Prostate gland (tissue), 2 donors: ENCODE measurements around the gene NAV2. TPM values are rescaled to one million over a fixed set of nuclear protein-coding genes. Genes with fewer than 3 reads are reported as not detected.
A peak's percentile ranks its signal among the peaks of the same experiment; 100 is the strongest.

ENCODE experiments used
- DNase-seq: peaks from one replicate; pipeline ENCODE4 v3.0.0-alpha.2; 2019; ENCODE audit warnings: low spot score
- H3K27ac ChIP-seq, 2 donors: fragments of 200-600 bp; sonication (generic); 2 replicates each; pipeline ENCODE4 v1.5.1; 2017 to 2019
- H3K27me3 ChIP-seq: fragments of 200-600 bp; sonication (generic); replicated peaks from 2 replicates; pipeline ENCODE4 v1.5.1; 2019; ENCODE audit not compliant: insufficient read depth
- H3K36me3 ChIP-seq, 2 donors: fragments of 200-600 bp; sonication (generic); 1 replicate in 1 of 2; 2 replicates in 1 of 2; pipeline versions ENCODE4 v1.5.1 to v1.8.1; 2017 to 2019
- H3K4me1 ChIP-seq: fragments of 200-600 bp; sonication (generic); replicated peaks from 2 replicates; pipeline ENCODE4 v1.5.1; 2019
- H3K4me3 ChIP-seq, 2 donors: fragments of 200-600 bp; sonication (generic); 2 replicates each; pipeline ENCODE4 v1.5.1; 2017 to 2019
- H3K9me3 ChIP-seq: fragments of 200-600 bp; sonication (generic); 2 replicates; pipeline ENCODE4 v1.5.1; 2017
- CTCF ChIP-seq, 4 experiments: fragments of 200-600 bp in 2 of 4; fragments of 450-650 bp in 2 of 4; sonication (generic) in 2 of 4; IDR thresholded peaks; 1 replicate in 3 of 4; 2 replicates in 1 of 4; pipeline ENCODE4 v1.5.1; 2016 to 2019; ENCODE audit warnings: antibody characterized with exemption in 4 of 4, mild to moderate bottlenecking in 2 of 4, moderate library complexity in 2 of 4
- POLR2A ChIP-seq: fragments of 450-650 bp; IDR thresholded peaks from one replicate; pipeline ENCODE4 v1.6.1; 2016; ENCODE audit warnings: antibody characterized with exemption, mild to moderate bottlenecking
- POLR2AphosphoS5 ChIP-seq: sonication (generic); formaldehyde crosslinking; IDR thresholded peaks from one replicate; pipeline ENCODE4 v1.6.1; 2017; ENCODE audit warnings: antibody characterized with exemption
- WGBS: methylation state at CpG from one replicate; pipeline ENCODE4 v1.1.5; 2018; 5-methylcytosine and 5-hydroxymethylcytosine counted together
- intact Hi-C: fragments of 100-400 bp; cut with DNase I; formaldehyde crosslinking; loops from one replicate; pipeline ENCODE4 v1.14.2; 2022
- total RNA-seq, 2 donors: library from RNA; depleted of rRNA; stranded (reverse); fragments of >200 nt; gene quantifications; one replicate each; pipeline ENCODE4 v1.1.0, GENCODE V29; 2016

The NAV2 gene
- total RNA-seq, 2 donors from 2014 or later: 17.1 to 26.6 TPM

DNA sequence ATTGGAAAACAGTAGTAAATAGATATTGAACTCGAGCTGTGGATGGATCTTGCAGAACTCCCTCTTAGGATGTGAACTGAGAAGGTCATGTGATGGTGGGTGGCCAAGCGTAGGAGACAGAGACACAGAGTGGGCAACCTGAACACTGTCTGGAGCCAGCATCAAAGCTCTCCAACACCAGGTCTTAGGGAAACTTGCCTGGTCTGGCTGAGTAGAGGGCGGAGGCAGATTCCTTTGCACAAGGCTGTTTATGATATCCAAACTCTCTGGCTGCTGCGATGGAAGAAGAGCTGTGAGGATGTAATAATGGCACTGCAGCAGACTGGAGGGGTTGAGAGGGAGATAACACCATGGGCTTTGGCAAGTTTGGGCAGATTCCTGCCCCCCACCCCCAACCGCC is 10.1 kb downstream of the NAV2 start:
- WGBS: 42% methylated on average over 5 of the region's 5 CpGs
- Histone ChIP-seq H3K9me3 (no peaks in the 10 kb centered on the region), H3K36me3 (no peaks in the 10 kb centered on the region), H3K4me1 (no peaks in the 10 kb centered on the region), H3K4me3 (no peak overlapping the region), H3K27me3 (no peaks in the 10 kb centered on the region), H3K27ac (peak overlapping the region; percentile 58 to 61)
- intact Hi-C loops: no loop called here
- TF ChIP-seq CTCF (IDR thresholded peaks at IDR 0.05) (no peak), POLR2AphosphoS5 (no peak), POLR2A (no peak)
- peak; percentile 36 for DNase-seq

GRCh38 chr11:19723572-19724342 is 11.1 kb downstream of the NAV2 start:
- Histone ChIP-seq H3K36me3 (no peaks in the 10 kb centered on the region), H3K27me3 (no peaks in the 10 kb centered on the region), H3K4me3 (no peak overlapping the region), H3K27ac (peak overlapping the region; percentile 48 to 58), H3K4me1 (no peaks in the 10 kb centered on the region), H3K9me3 (no peaks in the 10 kb centered on the region)
- WGBS: 5% methylated on average over 5 of the region's 5 CpGs
- TF ChIP-seq POLR2A: no peak
- TF ChIP-seq POLR2AphosphoS5: peak; percentile 81
- peak; percentile 81 for DNase-seq
- intact Hi-C loops: no loop called here

DNA sequence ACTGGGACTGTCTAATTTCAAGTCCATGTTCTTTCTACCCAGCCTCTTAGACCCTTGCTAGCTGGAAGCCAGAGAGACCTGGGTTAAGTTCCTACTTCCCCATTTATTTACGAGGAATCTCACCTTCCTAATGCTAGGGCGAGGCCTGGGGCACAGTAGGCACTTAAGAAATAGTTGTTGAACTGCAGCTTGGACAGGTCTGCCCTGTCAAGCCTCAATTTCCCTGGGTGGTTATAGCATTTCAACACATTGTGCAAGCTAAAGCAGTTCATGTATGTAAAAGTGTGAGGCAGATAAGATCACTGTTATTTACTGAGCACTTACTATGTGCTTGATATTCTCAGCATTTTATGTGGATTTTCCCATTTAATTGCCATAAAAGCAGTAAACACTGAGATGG is 12.1 kb downstream of the NAV2 start:
- intact Hi-C loops: no loop called here
- WGBS: 72% methylated on average over 2 of the region's 2 CpGs
- Histone ChIP-seq H3K4me3 (no peak overlapping the region), H3K9me3 (no peaks in the 10 kb centered on the region), H3K27me3 (no peaks in the 10 kb centered on the region), H3K4me1 (no peaks in the 10 kb centered on the region), H3K36me3 (no peaks in the 10 kb centered on the region), H3K27ac (peak overlapping the region; percentile 48 to 58)
- TF ChIP-seq POLR2A (no peak), CTCF (IDR thresholded peaks at IDR 0.05) (no peak), POLR2AphosphoS5 (no peak)
- no peak for DNase-seq

GRCh38 chr11:19725379-19726079 is 12.9 kb downstream of the NAV2 start:
- DNase-seq: peak; percentile 70
- peak overlapping the region; percentile 48 to 58 for H3K27ac ChIP-seq
- H3K4me1 ChIP-seq: no peaks in the 10 kb centered on the region
- no peak overlapping the region for H3K4me3 ChIP-seq
- no peaks in the 10 kb centered on the region for H3K36me3 ChIP-seq
- no peaks in the 10 kb centered on the region for H3K9me3 ChIP-seq
- WGBS: 34% methylated on average over 12 of the region's 12 CpGs
- H3K27me3 ChIP-seq: no peaks in the 10 kb centered on the region
- TF ChIP-seq POLR2A: no peak
- peak; percentile 75 for TF ChIP-seq POLR2AphosphoS5
- intact Hi-C loops: no loop called here

GRCh38 chr11:19727246-19727645 is 14.6 kb downstream of the NAV2 start:
- no peak for DNase-seq
- H3K9me3 ChIP-seq: no peaks in the 10 kb centered on the region
- no peak overlapping the region for H3K4me3 ChIP-seq
- no peak for TF ChIP-seq CTCF (IDR thresholded peaks at IDR 0.05)
- TF ChIP-seq POLR2A: no peak
- TF ChIP-seq POLR2AphosphoS5: no peak
- H3K27me3 ChIP-seq: no peaks in the 10 kb centered on the region
- 90% methylated on average over 1 of the region's 1 CpG for WGBS
- peak overlapping the region; percentile 10 to 48 for H3K27ac ChIP-seq
- no peaks in the 10 kb centered on the region for H3K4me1 ChIP-seq
- no peaks in the 10 kb centered on the region for H3K36me3 ChIP-seq
- intact Hi-C loops: no loop called here
